Thoracic aorta (tissue), 2 donors: ENCODE results near the gene IGSF21. TPM values are rescaled to one million over a fixed set of nuclear protein-coding genes. Genes with fewer than 3 reads are reported as not detected.

Source experiments
- ATAC-seq: fragments of 150-250 bp; one replicate; pipeline ENCODE4 v1.8.0; 2017; ENCODE audit warnings: low read depth; ENCODE audit not compliant: insufficient number of reproducible peaks, low FRiP score
- DNase-seq: peaks from one replicate; pipeline ENCODE4 v3.0.0-alpha.2; 2020; ENCODE audit warnings: low spot score
- H3K27ac ChIP-seq, 2 donors: fragments of 200-600 bp; sonication (generic); 1 replicate in 1 of 2; 2 replicates in 1 of 2; pipeline ENCODE4 v1.5.1; 2016; ENCODE audit warnings: mild to moderate bottlenecking in 2 of 2, moderate library complexity in 2 of 2
- H3K27me3 ChIP-seq: fragments of 200-600 bp; sonication (generic); replicated peaks from 2 replicates; pipeline ENCODE4 v1.6.0; 2016; ENCODE audit warnings: mild to moderate bottlenecking; ENCODE audit not compliant: insufficient read depth
- H3K36me3 ChIP-seq: fragments of 200-600 bp; sonication (generic); one replicate; pipeline ENCODE4 v1.5.1; 2016
- H3K4me1 ChIP-seq, 2 donors: fragments of 200-600 bp; sonication (generic); 1 replicate in 1 of 2; 2 replicates in 1 of 2; pipeline versions ENCODE4 v1.5.1 to v1.6.0; 2016; ENCODE audit warnings: low read depth in 2 of 2, mild to moderate bottlenecking in 1 of 2; ENCODE audit not compliant: control insufficient read depth in 1 of 2
- H3K4me3 ChIP-seq: fragments of 200-600 bp; sonication (generic); 2 replicates; pipeline ENCODE4 v1.5.1; 2016; ENCODE audit warnings: mild to moderate bottlenecking
- H3K9me3 ChIP-seq: fragments of 200-600 bp; sonication (generic); 2 replicates; pipeline ENCODE4 v1.5.1; 2016
- CTCF ChIP-seq: fragments of 200-600 bp; sonication (generic); IDR thresholded peaks from one replicate; pipeline ENCODE4 v1.5.1; 2019; ENCODE audit warnings: antibody characterized with exemption
- total RNA-seq, 2 donors: library from RNA; depleted of rRNA; stranded (reverse); fragments of >200 nt; gene quantifications; one replicate each; pipeline versions ENCODE4 v1.1.0 to v1.2.3, GENCODE V29; 2016

IGSF21 gene
- total RNA-seq, 2 donors from 2014 or later, result 5.0 to 10.9 TPM

- no peak overlapping the region for H3K4me3 ChIP-seq
- no peak for TF ChIP-seq CTCF
- ATAC-seq (no peak), DNase-seq (no peak)
- H3K27ac ChIP-seq, result no peak overlapping the region
- no peaks in the 10 kb centered on the region for H3K27me3 ChIP-seq
- no peaks in the 10 kb centered on the region for H3K36me3 ChIP-seq
- no peaks in the 10 kb centered on the region for H3K9me3 ChIP-seq
- peaks cover 0 to 10% of the 10 kb centered on the region in 2 donors for H3K4me1 ChIP-seq
Observed at GRCh38 chr1:18097206-18097605, 10.4 kb upstream of the IGSF21 start.

- Histone ChIP-seq H3K27ac (no peak overlapping the region), H3K4me1 (peaks cover 0 to 6% of the 10 kb centered on the region in 2 donors), H3K4me3 (no peak overlapping the region), H3K9me3 (no peaks in the 10 kb centered on the region), H3K36me3 (no peaks in the 10 kb centered on the region), H3K27me3 (no peaks in the 10 kb centered on the region)
- no peak for ATAC-seq
- TF ChIP-seq CTCF, result no peak
- no peak for DNase-seq
Observed at GRCh38 chr1:18099026-18099425, 8.6 kb upstream of the IGSF21 start.

- Histone ChIP-seq H3K36me3 (no peaks in the 10 kb centered on the region), H3K4me1 (peaks cover 0 to 6% of the 10 kb centered on the region in 2 donors), H3K4me3 (no peak overlapping the region), H3K27me3 (no peaks in the 10 kb centered on the region), H3K9me3 (no peaks in the 10 kb centered on the region), H3K27ac (no peak overlapping the region)
- DNase-seq, result no peak
- no peak for ATAC-seq
- no peak for TF ChIP-seq CTCF
Observed at GRCh38 chr1:18100060-18100459, 7.5 kb upstream of the IGSF21 start.

GRCh38 chr1:18100491-18101063 lies 7.0 kb upstream of the IGSF21 start:
- H3K9me3 ChIP-seq, result no peaks in the 10 kb centered on the region
- DNase-seq (peak; percentile 51), ATAC-seq (peak; percentile 55)
- H3K27ac ChIP-seq, result no peak overlapping the region
- no peaks in the 10 kb centered on the region for H3K27me3 ChIP-seq
- no peak overlapping the region for H3K4me3 ChIP-seq
- H3K4me1 ChIP-seq, result peaks cover 0 to 6% of the 10 kb centered on the region in 2 donors
- TF ChIP-seq CTCF, result peak; percentile 81
- H3K36me3 ChIP-seq, result no peaks in the 10 kb centered on the region

GRCh38 chr1:18101508-18101907 lies 6.1 kb upstream of the IGSF21 start:
- TF ChIP-seq CTCF, result no peak
- ATAC-seq (no peak), DNase-seq (no peak)
- Histone ChIP-seq H3K9me3 (no peaks in the 10 kb centered on the region), H3K4me3 (no peak overlapping the region), H3K27me3 (no peaks in the 10 kb centered on the region), H3K36me3 (no peaks in the 10 kb centered on the region), H3K27ac (no peak overlapping the region), H3K4me1 (peaks cover 0 to 6% of the 10 kb centered on the region in 2 donors)
